Caco-2 (cell line): ENCODE measurements around the gene FAM47E. TPM values are rescaled to one million over a fixed set of nuclear protein-coding genes. Genes with fewer than 3 reads are reported as not detected.

ENCODE experiments used
- BruUV-seq: library from RNA; stranded (reverse); fragments of 400-500 nt; replicated peaks from 2 replicates; lab custom pipeline; 2021; lab: Mats Ljungman, UMichigan
- CTCF ChIA-PET: fragments of 300-600 bp; sonication (Branson Sonifier 250); formaldehyde crosslinking; loops from one replicate; lab custom pipeline; 2022; ENCODE audit warnings: antibody characterized with exemption; lab: Charles Lee
- POLR2A ChIA-PET: fragments of 300-600 bp; sonication (Branson Sonifier 250); formaldehyde crosslinking; loops from one replicate; lab custom pipeline; 2022; ENCODE audit warnings: antibody characterized with exemption; lab: Charles Lee
- DNase-seq, 2 experiments: peaks; one replicate each; pipeline versions ENCODE4 v3.0.0 to v3.0.0-alpha.2; 2020 to 2022
- H3K27me3 ChIP-seq: replicated peaks from 2 replicates; pipeline ENCODE4 v1.6.0; 2011; ENCODE audit warnings: low read length; ENCODE audit not compliant: control insufficient read depth, insufficient read depth
- H3K36me3 ChIP-seq: 2 replicates; pipeline ENCODE4 v1.5.1; 2011; ENCODE audit warnings: low read length; ENCODE audit not compliant: control insufficient read depth, insufficient read depth
- H3K4me1 ChIP-seq: fragments of 250-450 bp; sonication (Bioruptor Pico); 2 replicates; pipeline ENCODE4 v1.5.1; 2020; ENCODE audit warnings: mild to moderate bottlenecking
- H3K4me3 ChIP-seq: 2 replicates; pipeline ENCODE4 v1.5.1; 2011; ENCODE audit warnings: low read depth, mild to moderate bottlenecking, control low read depth, low read length
- H3K9me3 ChIP-seq: fragments of 250-450 bp; sonication (Bioruptor Pico); 2 replicates; pipeline ENCODE4 v1.5.1; 2020; ENCODE audit warnings: mild to moderate bottlenecking, moderate library complexity
- H3K27ac Mint-ChIP-seq: one replicate; pipeline ENCODE4 v1.8.0; 2022; ENCODE audit warnings: mixed read lengths; ENCODE audit not compliant: unreplicated experiment
- H3K27me3 Mint-ChIP-seq: one replicate; pipeline ENCODE4 v1.8.0; 2022; ENCODE audit warnings: mixed read lengths; ENCODE audit not compliant: insufficient read depth, unreplicated experiment
- H3K36me3 Mint-ChIP-seq: one replicate; pipeline ENCODE4 v1.8.0; 2022; ENCODE audit warnings: mild to moderate bottlenecking, mixed read lengths; ENCODE audit not compliant: insufficient read depth, unreplicated experiment
- H3K4me1 Mint-ChIP-seq: one replicate; pipeline ENCODE4 v1.8.0; 2022; ENCODE audit warnings: low read depth, mixed read lengths; ENCODE audit not compliant: unreplicated experiment
- H3K4me3 Mint-ChIP-seq: one replicate; pipeline ENCODE4 v1.8.0; 2022; ENCODE audit warnings: mild to moderate bottlenecking, moderate library complexity, mixed read lengths; ENCODE audit not compliant: unreplicated experiment
- H3K9me3 Mint-ChIP-seq: one replicate; pipeline ENCODE4 v1.8.0; 2022; ENCODE audit warnings: mixed read lengths; ENCODE audit not compliant: unreplicated experiment
- CTCF ChIP-seq, 2 experiments: fragments of 200-600 bp in 1 of 2; IDR thresholded peaks; 1 replicate in 1 of 2; 2 replicates in 1 of 2; pipeline versions ENCODE4 v1.5.1 to v1.8.0; 2011 to 2022; ENCODE audit warnings: antibody characterized with exemption in 1 of 2, control low read depth in 1 of 2, inconsistent platforms in 1 of 2, low read depth in 1 of 2, low read length in 1 of 2, mild to moderate bottlenecking in 1 of 2, moderate library complexity in 1 of 2; ENCODE audit not compliant: insufficient read depth in 1 of 2, severe bottlenecking in 1 of 2, unreplicated experiment in 1 of 2
- intact Hi-C: fragments of 100-400 bp; cut with micrococcal nuclease; formaldehyde crosslinking; loops from one replicate; pipeline ENCODE4 v1.10.0; 2022; ENCODE audit not compliant: unreplicated experiment
- total RNA-seq: library from RNA; stranded (reverse); gene quantifications from 2 replicates; pipeline ENCODE4 v1.2.3, GENCODE V29; 2022

FAM47E gene
- total RNA-seq, 1 experiment from 2014 or later = 6.6 TPM

GRCh38 chr4:76265631-76266218, 14.2 kb downstream of the FAM47E start:
- no peaks in the 10 kb centered on the region for H3K27me3 ChIP-seq
- no peaks in the 10 kb centered on the region for H3K27me3 Mint-ChIP-seq
- peaks cover 5% of the 10 kb centered on the region for H3K36me3 Mint-ChIP-seq

GRCh38 chr4:76266627-76267026, 15.1 kb downstream of the FAM47E start:
- ChIA-PET POLR2A (interaction anchor here (0.6 kb wide), 1 partner anchor 68 kb away, joined by 3 read pairs; no protein-coding TSS in a partner anchor), CTCF (no interaction called here)
- H3K4me3 ChIP-seq = no peak overlapping the region
- no peak overlapping the region for H3K27ac Mint-ChIP-seq
- H3K4me3 Mint-ChIP-seq = no peak overlapping the region
- H3K36me3 Mint-ChIP-seq = peaks cover 5% of the 10 kb centered on the region
- BruUV-seq = no TSS peak
- H3K9me3 ChIP-seq = no peaks in the 10 kb centered on the region
- intact Hi-C loops = no loop called here
- H3K9me3 Mint-ChIP-seq = no peaks in the 10 kb centered on the region
- no peaks in the 10 kb centered on the region for H3K27me3 Mint-ChIP-seq
- no peak for DNase-seq
- H3K27me3 ChIP-seq = no peaks in the 10 kb centered on the region
- no peaks in the 10 kb centered on the region for H3K36me3 ChIP-seq
- no peak for TF ChIP-seq CTCF (IDR thresholded peaks at IDR 0.05; ENCODE audit: insufficient read depth in 1 of 2, low read depth in 1 of 2, low read length in 1 of 2, severe bottlenecking in 1 of 2, unreplicated experiment in 1 of 2)
- no peaks in the 10 kb centered on the region for H3K4me1 Mint-ChIP-seq
- H3K4me1 ChIP-seq = no peaks in the 10 kb centered on the region

More at GRCh38 chr4:76265631-76266218, 14.2 kb downstream of the FAM47E start:
- H3K4me1 Mint-ChIP-seq = peaks cover 2% of the 10 kb centered on the region
- intact Hi-C loops = no loop called here
- no peaks in the 10 kb centered on the region for H3K36me3 ChIP-seq
- no TSS peak for BruUV-seq
- no peaks in the 10 kb centered on the region for H3K9me3 ChIP-seq
- H3K27ac Mint-ChIP-seq = no peak overlapping the region
- H3K4me3 ChIP-seq = no peak overlapping the region
- H3K4me3 Mint-ChIP-seq = no peak overlapping the region
- H3K9me3 Mint-ChIP-seq = no peaks in the 10 kb centered on the region
- ChIA-PET CTCF (no interaction called here), POLR2A (no interaction called here)
- no peak for DNase-seq
- TF ChIP-seq CTCF (IDR thresholded peaks at IDR 0.05; ENCODE audit: insufficient read depth in 1 of 2, low read depth in 1 of 2, low read length in 1 of 2, severe bottlenecking in 1 of 2, unreplicated experiment in 1 of 2) = no peak
- H3K4me1 ChIP-seq = 0 out of 2 replicates have a peak, but pooled peaks cover 4% of the 10 kb centered on the region

- Mint-ChIP-seq H3K4me1 (peaks cover under 1% of the 10 kb centered on the region), H3K27me3 (no peaks in the 10 kb centered on the region), H3K9me3 (no peaks in the 10 kb centered on the region), H3K27ac (no peak overlapping the region), H3K4me3 (no peak overlapping the region), H3K36me3 (peaks cover 5% of the 10 kb centered on the region)
- no peak for DNase-seq
- no peaks in the 10 kb centered on the region for H3K4me1 ChIP-seq
- H3K36me3 ChIP-seq = no peaks in the 10 kb centered on the region
- BruUV-seq = no TSS peak
- intact Hi-C loops = no loop called here
- ChIA-PET POLR2A (no interaction called here), CTCF (no interaction called here)
- H3K4me3 ChIP-seq = no peak overlapping the region
- no peaks in the 10 kb centered on the region for H3K27me3 ChIP-seq
- TF ChIP-seq CTCF (IDR thresholded peaks at IDR 0.05; ENCODE audit: insufficient read depth in 1 of 2, low read depth in 1 of 2, low read length in 1 of 2, severe bottlenecking in 1 of 2, unreplicated experiment in 1 of 2) = no peak
- no peaks in the 10 kb centered on the region for H3K9me3 ChIP-seq
These were observed 16.3 kb downstream of the FAM47E start for GRCh38 chr4:76267811-76268210.
